ENCODE results near the gene COMTD1. TPM values are rescaled to one million over a fixed set of nuclear protein-coding genes. Genes with fewer than 3 reads are reported as not detected.

COMTD1 gene
- total and polyA plus RNA-seq, 2 of the 13 experiments (the other 11 are each of a cell fraction or from before 2014, with no cell fraction given): 11.8 to 18.4 TPM

GRCh38 chr10:75240329-75241076 is 4.7 kb upstream of the COMTD1 start (continued):
- TF ChIP-seq TCF7 (IDR thresholded peaks at IDR 0.05; ENCODE audit: low read depth) (no peak), SAP130 (CRISPR knock-in tag; IDR thresholded peaks at IDR 0.05; ENCODE audit: low read depth) (no peak), ATF3 (CRISPR knock-in tag; IDR thresholded peaks at IDR 0.05) (no peak), TEAD2 (CRISPR knock-in tag; IDR thresholded peaks at IDR 0.05) (no peak), FOSL2 (CRISPR knock-in tag; IDR thresholded peaks at IDR 0.05) (peak; percentile 10; the same call in 1 of the 2 replicates), ZNF350 (CRISPR knock-in tag; IDR thresholded peaks at IDR 0.05; ENCODE audit: borderline replicate concordance, low read depth) (no peak), ZMYM3 (CRISPR knock-in tag; IDR thresholded peaks at IDR 0.05) (no peak), TAF1 (CRISPR knock-in tag; IDR thresholded peaks at IDR 0.05) (no peak), HMGA1 (CRISPR knock-in tag; conservative IDR thresholded peaks at IDR 0.05) (no peak), RBM22 (optimal IDR thresholded peaks at IDR 0.05; ENCODE audit: low read length) (no peak), ZNF496 (CRISPR knock-in tag; IDR thresholded peaks at IDR 0.05; ENCODE audit: insufficient replicate concordance) (no peak), TSC22D2 (CRISPR knock-in tag; IDR thresholded peaks at IDR 0.05; ENCODE audit: borderline replicate concordance) (no peak), ZNF333 (CRISPR knock-in tag; IDR thresholded peaks at IDR 0.05; ENCODE audit: borderline replicate concordance) (no peak), FOXC1 (CRISPR knock-in tag; IDR thresholded peaks at IDR 0.05; ENCODE audit: borderline replicate concordance) (no peak), EP300 (IDR thresholded peaks at IDR 0.05; ENCODE audit: low read depth in 2 of 2, low read length in 2 of 2) (no peak), EP300 (CRISPR knock-in tag; IDR thresholded peaks at IDR 0.05; ENCODE audit: borderline replicate concordance) (no peak), PCBP2 (optimal IDR thresholded peaks at IDR 0.05; ENCODE audit: low read depth, low read length, poor library complexity, severe bottlenecking) (no peak), TMF1 (CRISPR knock-in tag; IDR thresholded peaks at IDR 0.05; ENCODE audit: low read depth) (no peak)
- TF ChIP-seq, protein P1, sequence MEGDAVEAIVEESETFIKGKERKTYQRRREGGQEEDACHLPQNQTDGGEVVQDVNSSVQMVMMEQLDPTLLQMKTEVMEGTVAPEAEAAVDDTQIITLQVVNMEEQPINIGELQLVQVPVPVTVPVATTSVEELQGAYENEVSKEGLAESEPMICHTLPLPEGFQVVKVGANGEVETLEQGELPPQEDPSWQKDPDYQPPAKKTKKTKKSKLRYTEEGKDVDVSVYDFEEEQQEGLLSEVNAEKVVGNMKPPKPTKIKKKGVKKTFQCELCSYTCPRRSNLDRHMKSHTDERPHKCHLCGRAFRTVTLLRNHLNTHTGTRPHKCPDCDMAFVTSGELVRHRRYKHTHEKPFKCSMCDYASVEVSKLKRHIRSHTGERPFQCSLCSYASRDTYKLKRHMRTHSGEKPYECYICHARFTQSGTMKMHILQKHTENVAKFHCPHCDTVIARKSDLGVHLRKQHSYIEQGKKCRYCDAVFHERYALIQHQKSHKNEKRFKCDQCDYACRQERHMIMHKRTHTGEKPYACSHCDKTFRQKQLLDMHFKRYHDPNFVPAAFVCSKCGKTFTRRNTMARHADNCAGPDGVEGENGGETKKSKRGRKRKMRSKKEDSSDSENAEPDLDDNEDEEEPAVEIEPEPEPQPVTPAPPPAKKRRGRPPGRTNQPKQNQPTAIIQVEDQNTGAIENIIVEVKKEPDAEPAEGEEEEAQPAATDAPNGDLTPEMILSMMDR (CRISPR knock-in tag; IDR thresholded peaks at IDR 0.05): peak; percentile 34; the same call in 1 of the 2 replicates
